Gastrocnemius medialis (tissue), 4 donors: Measurements from ENCODE around the gene OR52B6. TPM values are rescaled to one million over a fixed set of nuclear protein-coding genes. Genes with fewer than 3 reads are reported as not detected.

Source experiments
- ATAC-seq, 2 donors: fragments of 150-250 bp; one replicate each; pipeline ENCODE4 v1.9.1; 2016
- DNase-seq, 2 donors: peaks; one replicate each; pipeline ENCODE4 v3.0.0-alpha.2; 2019
- H3K27ac ChIP-seq, 4 donors: fragments of 200-600 bp; sonication (generic); 1 replicate in 1 of 4; 2 replicates in 3 of 4; pipeline ENCODE4 v1.5.1; 2016 to 2018; ENCODE audit warnings: mild to moderate bottlenecking in 2 of 4, moderate library complexity in 1 of 4
- H3K27me3 ChIP-seq, 3 donors: fragments of 200-600 bp; sonication (generic) in 2 of 3; 1 replicate in 1 of 3; 2 replicates in 2 of 3; pipeline versions ENCODE4 v1.5.1 to v1.6.0; 2016 to 2019; ENCODE audit warnings: mild to moderate bottlenecking in 1 of 3, moderate library complexity in 1 of 3
- H3K36me3 ChIP-seq, 2 donors: fragments of 200-600 bp; sonication (generic) in 1 of 2; one replicate each; pipeline ENCODE4 v1.5.1; 2017 to 2018
- H3K4me1 ChIP-seq, 2 donors: fragments of 200-600 bp; sonication (generic) in 1 of 2; one replicate each; pipeline ENCODE4 v1.5.1; 2016 to 2017; ENCODE audit warnings: mild to moderate bottlenecking in 2 of 2
- H3K4me3 ChIP-seq, 4 donors: fragments of 200-600 bp; sonication (generic) in 3 of 4; 1 replicate in 1 of 4; 2 replicates in 3 of 4; pipeline ENCODE4 v1.5.1; 2016 to 2019; ENCODE audit warnings: mild to moderate bottlenecking in 2 of 4
- H3K9me3 ChIP-seq, 3 donors: fragments of 200-600 bp; sonication (generic) in 2 of 3; 1 replicate in 1 of 3; 2 replicates in 2 of 3; pipeline ENCODE4 v1.5.1; 2016 to 2019
- CTCF ChIP-seq, 5 experiments: fragments of 450-650 bp in 3 of 5; fragments of 200-600 bp in 2 of 5; sonication (generic) in 2 of 5; IDR thresholded peaks in 4 of 5; conservative IDR thresholded peaks in 1 of 5; 1 replicate in 4 of 5; 2 replicates in 1 of 5; pipeline ENCODE4 v1.5.1; 2016 to 2019; ENCODE audit warnings: antibody characterized with exemption in 5 of 5, mild to moderate bottlenecking in 3 of 5, moderate library complexity in 3 of 5
- POLR2A ChIP-seq, 2 donors: fragments of 450-650 bp; IDR thresholded peaks; one replicate each; pipeline ENCODE4 v1.6.1; 2017; ENCODE audit warnings: antibody characterized with exemption in 2 of 2, mild to moderate bottlenecking in 2 of 2, moderate library complexity in 2 of 2
- in situ Hi-C, 4 donors: fragments of 200-750 bp; cut with MboI; loops; one replicate each; pipeline versions ENCODE4 v1.15.0 to v1.8.0; 2017; ENCODE audit warnings: low sequenced_read_pairs in 4 of 4
- intact Hi-C: fragments of 100-400 bp; cut with DNase I; formaldehyde crosslinking; loops from one replicate; pipeline ENCODE4 v1.15.1; 2023; ENCODE audit warnings: low total_unique reads
- total RNA-seq, 4 donors: library from RNA; depleted of rRNA; stranded (reverse); fragments of >200 nt; gene quantifications; one replicate each; pipeline versions ENCODE4 v1.1.0 to v1.2.3, GENCODE V29; 2016

OR52B6 gene, protein sequence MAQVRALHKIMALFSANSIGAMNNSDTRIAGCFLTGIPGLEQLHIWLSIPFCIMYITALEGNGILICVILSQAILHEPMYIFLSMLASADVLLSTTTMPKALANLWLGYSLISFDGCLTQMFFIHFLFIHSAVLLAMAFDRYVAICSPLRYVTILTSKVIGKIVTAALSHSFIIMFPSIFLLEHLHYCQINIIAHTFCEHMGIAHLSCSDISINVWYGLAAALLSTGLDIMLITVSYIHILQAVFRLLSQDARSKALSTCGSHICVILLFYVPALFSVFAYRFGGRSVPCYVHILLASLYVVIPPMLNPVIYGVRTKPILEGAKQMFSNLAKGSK
- total RNA-seq = not detected

DNA sequence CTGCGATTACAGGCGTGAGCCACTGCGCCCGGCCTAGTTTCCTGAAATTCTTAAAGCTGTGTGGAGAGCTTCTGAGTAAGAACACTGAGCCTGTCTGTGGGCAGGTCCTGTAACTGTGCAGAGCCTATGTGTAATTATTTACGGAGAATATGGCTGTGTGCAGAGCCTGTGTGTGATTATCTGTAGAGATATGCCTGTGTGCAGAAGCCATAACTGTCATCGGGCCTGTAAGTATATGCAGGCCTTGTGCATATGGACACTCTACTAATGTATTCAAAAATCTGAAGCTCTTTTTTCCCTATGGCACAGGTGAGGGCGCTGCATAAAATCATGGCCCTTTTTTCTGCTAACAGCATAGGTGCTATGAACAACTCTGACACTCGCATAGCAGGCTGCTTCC lies at the start of gene OR52B6:
Gene OR52B6 (plus strand): TSS at position 301 of the 400 bp plus-strand sequence. CDS start 0 bp downstream, at position 301.
- in situ Hi-C loops = no loop called here
- H3K27me3 ChIP-seq = no peaks in the 10 kb centered on the region
- intact Hi-C loops = no loop called here

DNA sequence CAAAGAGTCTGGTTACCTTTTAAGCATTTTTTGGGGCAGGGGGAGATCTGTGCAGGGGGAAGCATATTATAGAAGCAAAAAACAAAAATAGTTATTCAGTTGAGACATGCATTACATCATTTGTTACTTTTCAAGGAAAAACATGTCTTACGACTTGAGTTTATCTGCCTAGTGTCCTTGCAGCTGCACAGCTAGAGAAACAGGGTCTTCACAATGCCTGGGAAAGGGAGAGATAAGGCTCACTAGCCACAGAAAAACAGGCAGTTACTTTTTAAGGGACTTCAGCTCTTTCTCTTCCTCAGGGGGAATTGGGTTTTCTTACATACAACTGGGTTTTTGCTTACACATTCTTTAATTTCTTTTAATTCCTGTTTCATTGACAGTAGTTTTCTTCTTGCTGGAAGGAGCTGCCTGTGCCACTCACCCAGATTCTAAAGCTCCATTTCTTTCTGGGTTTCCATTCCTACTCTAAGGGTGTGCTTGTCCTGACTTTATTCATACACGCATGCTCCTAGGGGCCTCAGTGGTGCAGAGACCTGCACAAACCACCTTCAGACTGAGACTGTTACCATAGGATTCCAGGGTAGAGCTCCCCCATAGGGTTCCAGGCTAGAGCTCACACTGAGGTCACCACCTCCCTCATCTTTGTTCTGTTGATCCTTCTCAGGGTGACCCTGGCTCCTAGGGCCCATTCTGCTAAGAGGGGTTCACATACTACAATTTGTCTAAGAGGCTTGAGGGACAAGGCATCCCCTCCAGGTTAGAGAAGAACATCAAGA lies 49.4 kb upstream of the OR52B6 start:
- in situ Hi-C loops = no loop called here
- intact Hi-C loops = no loop called here

More for the DNA sequence above, at the start of gene OR52B6:
- Histone ChIP-seq H3K9me3 (no peaks in the 10 kb centered on the region), H3K36me3 (no peaks in the 10 kb centered on the region), H3K27ac (no peak within 1 kb of the TSS), H3K4me1 (no peaks in the 10 kb centered on the region), H3K4me3 (no peak within 1 kb of the TSS)
- DNase-seq (no peak), ATAC-seq (no peak)
- TF ChIP-seq POLR2A (IDR thresholded peaks at IDR 0.05) (no peak), CTCF (IDR thresholded peaks at IDR 0.05 in 4 of 5, conservative IDR thresholded peaks at IDR 0.05 in 1 of 5) (no peak)

DNA sequence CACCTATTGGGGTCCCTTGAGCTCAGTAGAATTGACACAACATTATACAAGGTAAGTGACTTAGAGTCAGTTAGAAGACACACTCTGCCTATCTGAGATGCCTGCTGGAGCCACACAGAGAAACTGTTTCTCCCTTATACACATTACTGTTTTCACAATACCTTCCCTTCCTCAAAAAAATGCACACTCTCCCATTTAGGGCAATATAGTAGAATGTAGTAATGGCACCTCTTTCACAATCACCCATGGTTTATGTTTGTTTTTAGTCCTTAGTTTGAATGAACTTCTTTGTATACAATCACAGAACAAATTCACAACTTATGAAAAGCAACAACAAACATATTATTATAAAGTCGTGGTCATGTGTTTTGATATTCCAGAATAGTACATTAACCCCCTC lies 46.6 kb upstream of the OR52B6 start:
- Histone ChIP-seq H3K27ac (no peak overlapping the region), H3K4me1 (no peaks in the 10 kb centered on the region), H3K9me3 (no peaks in the 10 kb centered on the region), H3K4me3 (no peak overlapping the region), H3K27me3 (no peaks in the 10 kb centered on the region), H3K36me3 (no peaks in the 10 kb centered on the region)
- DNase-seq = no peak
- in situ Hi-C loops = no loop called here
- ATAC-seq = no peak
- TF ChIP-seq POLR2A (IDR thresholded peaks at IDR 0.05) = no peak
- TF ChIP-seq CTCF (IDR thresholded peaks at IDR 0.05 in 4 of 5, conservative IDR thresholded peaks at IDR 0.05 in 1 of 5) = no peak
- intact Hi-C loops = no loop called here

More for the DNA sequence above, 49.4 kb upstream of the OR52B6 start:
- H3K36me3 ChIP-seq = no peaks in the 10 kb centered on the region
- H3K27me3 ChIP-seq = no peaks in the 10 kb centered on the region
- ATAC-seq = no peak
- no peaks in the 10 kb centered on the region for H3K4me1 ChIP-seq
- H3K27ac ChIP-seq = no peak overlapping the region
- no peak for DNase-seq
- no peak for TF ChIP-seq POLR2A (IDR thresholded peaks at IDR 0.05)
- TF ChIP-seq CTCF (IDR thresholded peaks at IDR 0.05 in 4 of 5, conservative IDR thresholded peaks at IDR 0.05 in 1 of 5) = no peak
- no peak overlapping the region for H3K4me3 ChIP-seq
- no peaks in the 10 kb centered on the region for H3K9me3 ChIP-seq

DNA sequence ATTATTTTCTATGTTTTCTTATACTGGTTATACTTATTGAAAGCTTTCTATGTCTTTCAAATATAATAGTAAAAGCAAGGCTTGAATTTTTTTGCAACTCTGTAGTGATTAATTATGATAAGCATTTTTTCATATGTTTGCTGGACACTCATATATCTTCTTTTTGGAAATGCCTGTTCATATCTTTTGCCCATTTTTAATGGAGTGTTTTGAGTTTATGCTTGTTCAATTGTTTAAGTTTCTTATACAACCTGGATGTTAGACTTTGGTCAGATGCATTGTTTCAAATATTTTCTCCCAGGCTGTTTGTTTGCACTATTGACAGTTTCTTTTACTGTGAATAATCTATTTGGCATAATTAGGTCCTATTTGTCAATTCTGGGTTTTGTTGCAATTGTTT lies 44.2 kb upstream of the OR52B6 start:
- intact Hi-C loops (no loop called here), in situ Hi-C loops (no loop called here)
- ATAC-seq (no peak), DNase-seq (no peak)
- H3K9me3 ChIP-seq = no peaks in the 10 kb centered on the region
- no peaks in the 10 kb centered on the region for H3K4me1 ChIP-seq
- TF ChIP-seq CTCF (IDR thresholded peaks at IDR 0.05 in 4 of 5, conservative IDR thresholded peaks at IDR 0.05 in 1 of 5) = no peak
- TF ChIP-seq POLR2A (IDR thresholded peaks at IDR 0.05) = no peak
- no peaks in the 10 kb centered on the region for H3K36me3 ChIP-seq
- no peaks in the 10 kb centered on the region for H3K27me3 ChIP-seq
- H3K27ac ChIP-seq = no peak overlapping the region
- H3K4me3 ChIP-seq = no peak overlapping the region
